Activated CD8-positive, alpha-beta T cell treated with anti-CD3 and anti-CD28 coated beads for 36 hours (primary cell): ENCODE results near the gene GPX4. TPM values are rescaled to one million over a fixed set of nuclear protein-coding genes. Genes with fewer than 3 reads are reported as not detected.

Experiments used
- ATAC-seq: fragments of 200-7000 bp; cut with Tn5 transposase; one replicate; pipeline ENCODE4 v1.10.0; 2021; ENCODE audit warnings: mild to moderate bottlenecking, moderate library complexity
- CTCF ChIA-PET: fragments of 350-600 bp; sonication (Branson Sonifier 250); formaldehyde crosslinking; loops from one replicate; lab custom pipeline; 2021; ENCODE audit warnings: antibody characterized with exemption; lab: Charles Lee
- POLR2A ChIA-PET: fragments of 350-600 bp; sonication (Branson Sonifier 250); formaldehyde crosslinking; loops from one replicate; lab custom pipeline; 2021; ENCODE audit warnings: antibody characterized with exemption; lab: Charles Lee
- DNase-seq: peaks from one replicate; pipeline ENCODE4 v3.0.0-alpha.2; 2020
- H3K27ac Mint-ChIP-seq: one replicate; pipeline ENCODE4 v1.8.0; 2021; ENCODE audit warnings: mild to moderate bottlenecking, mixed read lengths
- H3K27me3 Mint-ChIP-seq: one replicate; pipeline ENCODE4 v1.8.0; 2021; ENCODE audit warnings: mixed read lengths
- H3K36me3 Mint-ChIP-seq: one replicate; pipeline ENCODE4 v1.8.0; 2021; ENCODE audit warnings: low read depth, mixed read lengths
- H3K4me1 Mint-ChIP-seq: one replicate; pipeline ENCODE4 v1.8.0; 2021; ENCODE audit warnings: low read depth, mixed read lengths
- H3K4me3 Mint-ChIP-seq: one replicate; pipeline ENCODE4 v1.8.0; 2021; ENCODE audit warnings: mild to moderate bottlenecking, moderate library complexity, mixed read lengths
- H3K9me3 Mint-ChIP-seq: one replicate; pipeline ENCODE4 v1.8.0; 2021; ENCODE audit warnings: mixed read lengths
- intact Hi-C: fragments of 100-400 bp; cut with micrococcal nuclease; formaldehyde crosslinking; loops from one replicate; pipeline ENCODE4 v1.10.0; 2022
- total RNA-seq, 2 experiments: library from RNA; stranded (reverse); gene quantifications; one replicate each; pipeline ENCODE4 v1.2.3, GENCODE V29; 2021
- TF ChIP-seq, protein P1 (sequence below): fragments of 200-600 bp; IDR thresholded peaks from one replicate; pipeline ENCODE4 v1.8.0; 2022; ENCODE audit warnings: antibody characterized with exemption, mild to moderate bottlenecking

The GPX4 gene
- total RNA-seq, 2 experiments from 2014 or later, result 224 to 232 TPM

DNA sequence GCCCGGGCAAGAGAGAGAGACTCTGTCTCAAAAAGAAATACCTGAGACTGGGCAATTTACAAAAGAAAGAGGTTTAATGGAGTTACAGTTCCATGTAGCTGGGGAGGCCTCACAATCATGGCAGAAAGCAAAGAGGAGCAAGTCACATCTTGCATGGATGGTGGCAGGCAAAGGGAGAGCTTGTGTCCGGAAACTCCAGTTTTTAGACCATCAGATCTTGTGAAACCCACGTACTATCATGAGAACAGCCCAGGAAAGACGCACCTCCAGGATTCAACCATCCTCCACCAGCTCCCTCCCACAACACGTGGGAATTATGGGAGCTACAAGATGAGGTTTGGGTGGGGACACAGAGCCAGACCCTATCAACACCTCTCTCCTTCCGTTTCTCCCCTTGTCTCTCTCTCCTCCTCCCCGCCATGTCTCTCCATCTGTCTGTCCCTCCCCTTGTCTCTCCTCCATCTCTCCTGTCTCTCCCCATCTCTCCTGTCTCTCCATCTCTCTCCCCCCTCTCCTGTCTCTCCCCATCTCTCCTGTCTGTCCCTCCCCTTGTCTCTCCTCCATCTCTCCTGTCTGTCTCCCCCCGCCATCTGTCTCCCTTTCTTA, 18.6 kb upstream of the GPX4 start:
- TF ChIP-seq, protein P1, sequence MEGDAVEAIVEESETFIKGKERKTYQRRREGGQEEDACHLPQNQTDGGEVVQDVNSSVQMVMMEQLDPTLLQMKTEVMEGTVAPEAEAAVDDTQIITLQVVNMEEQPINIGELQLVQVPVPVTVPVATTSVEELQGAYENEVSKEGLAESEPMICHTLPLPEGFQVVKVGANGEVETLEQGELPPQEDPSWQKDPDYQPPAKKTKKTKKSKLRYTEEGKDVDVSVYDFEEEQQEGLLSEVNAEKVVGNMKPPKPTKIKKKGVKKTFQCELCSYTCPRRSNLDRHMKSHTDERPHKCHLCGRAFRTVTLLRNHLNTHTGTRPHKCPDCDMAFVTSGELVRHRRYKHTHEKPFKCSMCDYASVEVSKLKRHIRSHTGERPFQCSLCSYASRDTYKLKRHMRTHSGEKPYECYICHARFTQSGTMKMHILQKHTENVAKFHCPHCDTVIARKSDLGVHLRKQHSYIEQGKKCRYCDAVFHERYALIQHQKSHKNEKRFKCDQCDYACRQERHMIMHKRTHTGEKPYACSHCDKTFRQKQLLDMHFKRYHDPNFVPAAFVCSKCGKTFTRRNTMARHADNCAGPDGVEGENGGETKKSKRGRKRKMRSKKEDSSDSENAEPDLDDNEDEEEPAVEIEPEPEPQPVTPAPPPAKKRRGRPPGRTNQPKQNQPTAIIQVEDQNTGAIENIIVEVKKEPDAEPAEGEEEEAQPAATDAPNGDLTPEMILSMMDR, result no peak
- POLR2A ChIA-PET, result interaction anchor here (0.7 to 10.0 kb wide), 11 partner anchors 9 to 174 kb away, joined by 3 to 148 read pairs (median 6); partner anchors contain the start of genes ARHGAP45, CNN2 and POLR2E
- H3K36me3 Mint-ChIP-seq, result peaks cover 64% of the 10 kb centered on the region
- H3K9me3 Mint-ChIP-seq, result no peaks in the 10 kb centered on the region
- no peaks in the 10 kb centered on the region for H3K27me3 Mint-ChIP-seq
- ATAC-seq (no peak), DNase-seq (no peak)
- H3K27ac Mint-ChIP-seq, result peak overlapping the region; percentile 40
- no peak overlapping the region for H3K4me3 Mint-ChIP-seq
- CTCF ChIA-PET, result no interaction called here
- peaks cover 58% of the 10 kb centered on the region for H3K4me1 Mint-ChIP-seq
- intact Hi-C loops, result no loop called here

DNA sequence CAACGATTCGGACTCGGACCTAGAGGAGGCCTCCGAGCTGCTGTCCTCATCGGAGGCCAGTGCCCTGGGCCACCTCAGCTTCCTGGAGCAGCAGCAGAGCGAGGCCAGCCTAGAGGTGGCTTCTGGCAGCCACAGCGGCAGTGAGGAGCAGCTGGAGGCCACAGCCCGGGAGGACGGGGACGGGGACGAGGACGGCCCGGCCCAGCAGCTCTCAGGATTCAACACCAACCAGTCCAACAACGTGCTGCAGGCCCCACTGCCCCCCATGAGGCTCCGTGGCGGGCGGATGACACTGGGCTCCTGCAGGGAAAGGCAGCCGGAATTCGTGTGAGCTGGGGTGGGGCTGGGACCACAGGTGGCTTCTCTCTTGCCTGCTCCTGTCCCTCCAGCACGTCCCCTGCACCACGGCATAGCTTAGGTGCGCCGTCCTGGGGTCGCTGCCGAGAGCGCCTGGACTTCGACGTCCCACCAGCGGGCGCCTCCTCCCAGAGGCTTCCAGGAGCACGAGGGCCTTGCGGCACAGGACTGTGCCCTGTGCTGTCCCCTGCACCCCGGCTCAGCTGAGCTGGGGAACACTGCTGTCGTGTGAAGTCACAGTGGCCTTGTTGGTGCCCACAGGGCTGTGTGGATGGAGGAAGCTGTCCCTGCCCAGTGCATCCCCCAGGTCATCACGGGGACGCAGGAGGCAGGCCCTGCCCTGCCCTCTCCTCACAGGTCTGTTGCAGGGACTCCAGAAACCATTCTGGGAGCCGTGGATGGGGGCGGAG, 17.9 kb upstream of the GPX4 start:
- TF ChIP-seq, protein P1, result no peak
- H3K4me1 Mint-ChIP-seq, result peaks cover 56% of the 10 kb centered on the region
- ChIA-PET CTCF (interaction anchor here (1.1 kb wide), 1 partner anchor 155 kb away, joined by 3 read pairs; no protein-coding TSS in a partner anchor), POLR2A (interaction anchor here (1.2 to 10.0 kb wide), 11 partner anchors 9 to 176 kb away, joined by 3 to 148 read pairs (median 6); partner anchors contain the start of genes ARHGAP45, CNN2 and POLR2E)
- H3K9me3 Mint-ChIP-seq, result no peaks in the 10 kb centered on the region
- H3K36me3 Mint-ChIP-seq, result peaks cover 60% of the 10 kb centered on the region
- intact Hi-C loops, result no loop called here
- no peak for DNase-seq
- no peak overlapping the region for H3K4me3 Mint-ChIP-seq
- no peak overlapping the region for H3K27ac Mint-ChIP-seq
- ATAC-seq, result no peak
- H3K27me3 Mint-ChIP-seq, result no peaks in the 10 kb centered on the region

DNA sequence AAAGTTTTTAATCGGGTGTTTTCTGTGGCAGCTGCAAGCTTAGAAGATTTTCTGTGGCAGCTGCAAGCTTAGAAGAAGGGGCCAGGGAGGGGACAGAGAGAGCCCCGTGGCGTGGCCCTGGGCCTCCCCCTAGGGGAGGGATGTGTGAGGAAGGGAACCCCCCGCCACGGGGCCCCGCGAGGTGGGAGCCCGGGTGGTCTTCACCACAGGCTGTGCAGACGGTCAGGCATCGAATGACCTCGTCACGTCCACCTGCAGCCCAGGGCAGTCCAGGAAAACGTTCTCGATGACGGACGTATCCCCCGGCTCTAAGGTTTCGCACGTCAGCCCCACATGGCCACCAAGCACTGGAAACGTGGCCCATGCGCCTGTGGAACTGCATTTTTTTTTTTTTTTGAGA, 17.2 kb upstream of the GPX4 start:
- ChIA-PET CTCF (interaction anchor here (1.1 to 2.4 kb wide), 2 partner anchors 20 to 154 kb away, joined by 3 to 10 read pairs; partner anchors contain the start of gene ARHGAP45), POLR2A (interaction anchor here (1.2 to 10.0 kb wide), 10 partner anchors 8 to 175 kb away, joined by 3 to 148 read pairs (median 6); partner anchors contain the start of genes ARHGAP45, CNN2 and POLR2E)
- intact Hi-C loops, result no loop called here
- DNase-seq (no peak), ATAC-seq (no peak)
- peaks cover 58% of the 10 kb centered on the region for H3K36me3 Mint-ChIP-seq
- no peaks in the 10 kb centered on the region for H3K9me3 Mint-ChIP-seq
- no peak overlapping the region for H3K27ac Mint-ChIP-seq
- H3K4me3 Mint-ChIP-seq, result no peak overlapping the region
- TF ChIP-seq, protein P1, result no peak
- H3K4me1 Mint-ChIP-seq, result peaks cover 57% of the 10 kb centered on the region
- no peaks in the 10 kb centered on the region for H3K27me3 Mint-ChIP-seq

DNA sequence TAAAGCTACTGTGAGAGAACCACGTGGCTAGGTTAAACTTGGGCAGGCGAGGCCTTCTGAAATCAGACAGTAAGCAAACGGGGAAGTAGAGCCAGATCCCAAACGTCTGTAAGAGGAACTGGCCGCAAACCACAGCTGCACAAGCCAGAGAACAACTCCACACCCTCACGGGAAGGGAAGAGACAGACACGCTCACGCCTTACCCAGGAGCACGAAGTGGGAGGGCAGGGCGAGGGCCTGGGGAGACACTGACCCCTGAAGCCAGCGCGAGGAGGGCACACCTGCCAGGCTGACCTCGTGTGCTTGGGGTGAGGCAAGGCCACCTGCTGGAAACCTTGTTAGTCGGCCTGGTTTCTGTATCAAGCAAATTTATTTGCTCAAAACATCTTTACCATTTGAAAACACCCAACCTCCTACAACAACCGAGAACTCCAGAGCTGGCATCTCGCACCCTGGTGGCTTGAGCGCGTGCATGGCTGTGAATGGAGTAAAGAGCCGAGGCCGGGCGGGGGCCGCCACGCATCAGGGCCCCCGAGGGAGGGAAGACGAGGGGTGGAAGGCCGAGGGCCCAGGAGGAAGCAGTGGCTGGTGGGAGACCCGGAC, 15.9 kb upstream of the GPX4 start:
- CTCF ChIA-PET, result interaction anchor here (1.0 to 2.4 kb wide), 6 partner anchors 11 to 153 kb away, joined by 3 to 10 read pairs (median 4); partner anchors contain the start of genes ARHGAP45 and ATP5F1D
- Mint-ChIP-seq H3K27ac (peak overlapping the region; percentile 84), H3K9me3 (no peaks in the 10 kb centered on the region), H3K36me3 (peaks cover 55% of the 10 kb centered on the region), H3K4me1 (peaks cover 58% of the 10 kb centered on the region), H3K27me3 (no peaks in the 10 kb centered on the region), H3K4me3 (peak overlapping the region; percentile 2)
- intact Hi-C loops, result no loop called here
- TF ChIP-seq, protein P1, result no peak
- POLR2A ChIA-PET, result interaction anchor here (0.6 to 8.1 kb wide), 11 partner anchors 13 to 133 kb away, joined by 3 to 148 read pairs (median 4); partner anchors contain the start of gene CNN2
- ATAC-seq (peak; percentile 15), DNase-seq (peak; percentile 55)
